ENCODE measurements around the gene CCDC28A.

- no peak for TF ChIP-seq POLR2AphosphoS5 (IDR thresholded peaks at IDR 0.05; ENCODE audit: borderline replicate concordance, low read depth, low read length)
- no peak for TF ChIP-seq EZH2 (IDR thresholded peaks at IDR 0.05)
- no peak for TF ChIP-seq FOXP2 (optimal IDR thresholded peaks at IDR 0.05; ENCODE audit: control extremely low read depth, extremely low read length, insufficient read depth)
Measured at GRCh38 chr6:138776659-138777058, 3.1 kb downstream of the CCDC28A start.
